Peyer's patch (tissue), 4 donors: Measurements from ENCODE around the gene MAN1C1.

ENCODE experiments used
- POLR2A ChIP-seq, 2 donors: fragments of 450-650 bp; IDR thresholded peaks; one replicate each; pipeline ENCODE4 v1.5.1; 2017; ENCODE audit warnings: antibody characterized with exemption in 2 of 2, mild to moderate bottlenecking in 2 of 2, moderate library complexity in 2 of 2
- TF ChIP-seq, protein P1 (sequence below), 6 experiments: fragments of 450-650 bp in 4 of 6; fragments of 200-600 bp in 2 of 6; sonication (generic) in 1 of 6; IDR thresholded peaks; one replicate each; pipeline ENCODE4 v1.5.1; 2017 to 2019; ENCODE audit warnings: antibody characterized with exemption in 6 of 6, mild to moderate bottlenecking in 3 of 6, moderate library complexity in 1 of 6

DNA sequence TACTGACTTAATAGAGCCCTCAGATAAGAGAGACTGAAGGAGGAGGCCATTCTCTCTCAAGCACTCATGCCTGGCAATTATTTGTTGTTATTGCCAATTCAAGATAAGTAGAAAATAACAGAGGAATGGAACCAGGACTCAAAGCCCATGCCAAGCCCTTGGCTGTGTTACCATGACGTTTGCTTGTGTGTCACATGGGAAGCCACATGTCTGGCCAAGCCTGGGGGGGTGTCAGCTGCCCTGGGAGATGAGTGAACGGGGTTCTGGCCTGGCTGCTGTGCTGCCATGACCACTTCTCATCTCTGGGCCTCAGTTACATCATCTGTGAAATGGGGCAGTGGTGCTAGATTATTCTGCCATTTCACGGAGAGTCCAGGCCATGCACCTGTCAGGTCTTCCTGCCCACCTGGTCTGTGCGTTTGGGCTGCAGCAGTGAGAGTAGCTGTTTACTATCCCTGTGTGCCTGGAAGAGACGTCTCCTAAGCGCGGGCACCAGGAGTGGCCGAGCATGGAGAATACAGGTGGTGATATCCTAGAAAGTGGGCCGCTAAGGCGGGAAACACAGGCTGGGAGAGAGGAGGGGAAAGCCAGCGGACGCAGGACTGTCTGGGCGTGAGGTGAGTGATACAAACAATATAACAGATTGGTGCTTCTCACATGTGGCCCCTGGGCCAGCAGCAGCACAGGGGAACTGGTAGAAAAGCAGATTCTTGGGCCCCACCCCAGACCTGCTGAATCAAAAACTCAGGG, 67.8 kb downstream of the MAN1C1 start:
- TF ChIP-seq, protein P1, sequence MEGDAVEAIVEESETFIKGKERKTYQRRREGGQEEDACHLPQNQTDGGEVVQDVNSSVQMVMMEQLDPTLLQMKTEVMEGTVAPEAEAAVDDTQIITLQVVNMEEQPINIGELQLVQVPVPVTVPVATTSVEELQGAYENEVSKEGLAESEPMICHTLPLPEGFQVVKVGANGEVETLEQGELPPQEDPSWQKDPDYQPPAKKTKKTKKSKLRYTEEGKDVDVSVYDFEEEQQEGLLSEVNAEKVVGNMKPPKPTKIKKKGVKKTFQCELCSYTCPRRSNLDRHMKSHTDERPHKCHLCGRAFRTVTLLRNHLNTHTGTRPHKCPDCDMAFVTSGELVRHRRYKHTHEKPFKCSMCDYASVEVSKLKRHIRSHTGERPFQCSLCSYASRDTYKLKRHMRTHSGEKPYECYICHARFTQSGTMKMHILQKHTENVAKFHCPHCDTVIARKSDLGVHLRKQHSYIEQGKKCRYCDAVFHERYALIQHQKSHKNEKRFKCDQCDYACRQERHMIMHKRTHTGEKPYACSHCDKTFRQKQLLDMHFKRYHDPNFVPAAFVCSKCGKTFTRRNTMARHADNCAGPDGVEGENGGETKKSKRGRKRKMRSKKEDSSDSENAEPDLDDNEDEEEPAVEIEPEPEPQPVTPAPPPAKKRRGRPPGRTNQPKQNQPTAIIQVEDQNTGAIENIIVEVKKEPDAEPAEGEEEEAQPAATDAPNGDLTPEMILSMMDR (IDR thresholded peaks at IDR 0.05), result no peak
- TF ChIP-seq POLR2A (IDR thresholded peaks at IDR 0.05), result no peak
